OCI-LY1 (cell line): ENCODE measurements around the gene SUPT3H.

Source experiments
- H2AFZ ChIP-seq: fragments of 200-600 bp; sonication (generic), shearing (Covaris generic); 2 replicates; pipeline ENCODE4 v1.6.0; 2014; ENCODE audit warnings: antibody characterized with exemption, mild to moderate bottlenecking, low read length
- H3F3A ChIP-seq: fragments of 200-600 bp; sonication (generic), shearing (Covaris generic); 2 replicates; pipeline ENCODE4 v1.6.0; 2014; ENCODE audit warnings: mild to moderate bottlenecking, antibody characterized with exemption, low read length, moderate library complexity; ENCODE audit not compliant: insufficient read depth
- H3K27ac ChIP-seq: fragments of 200-600 bp; sonication (generic); 2 replicates; pipeline ENCODE4 v1.5.1; 2014; ENCODE audit warnings: low read length, mixed run types, mild to moderate bottlenecking, low read depth; ENCODE audit not compliant: poor library complexity, severe bottlenecking
- H3K27me3 ChIP-seq: fragments of 200-600 bp; sonication (generic); 2 replicates; pipeline ENCODE4 v1.6.0; 2014; ENCODE audit warnings: antibody characterized with exemption, mild to moderate bottlenecking, low read length, moderate library complexity; ENCODE audit not compliant: insufficient read depth
- H3K36me3 ChIP-seq: fragments of 200-600 bp; sonication (generic); 2 replicates; pipeline ENCODE4 v1.6.1; 2014; ENCODE audit warnings: mild to moderate bottlenecking, antibody characterized with exemption, low read length, moderate library complexity, mixed read lengths; ENCODE audit not compliant: insufficient read depth
- H3K4me1 ChIP-seq: fragments of 200-600 bp; sonication (generic); 2 replicates; pipeline ENCODE4 v1.5.1; 2014; ENCODE audit warnings: mild to moderate bottlenecking, low read length, moderate library complexity; ENCODE audit not compliant: insufficient read depth, severe bottlenecking
- H3K4me2 ChIP-seq: fragments of 200-600 bp; sonication (generic), shearing (Covaris generic); 2 replicates; pipeline ENCODE4 v1.6.1; 2014; ENCODE audit warnings: low read length
- H3K4me3 ChIP-seq: fragments of 200-600 bp; sonication (generic); 2 replicates; pipeline ENCODE4 v1.5.1; 2014; ENCODE audit warnings: low read length, low read depth, mild to moderate bottlenecking, mixed read lengths; ENCODE audit not compliant: poor library complexity, severe bottlenecking
- H3K79me2 ChIP-seq: fragments of 200-600 bp; shearing (Covaris generic); 2 replicates; pipeline ENCODE4 v1.6.1; 2016; ENCODE audit warnings: mixed run types, low read length, mixed read lengths; ENCODE audit not compliant: insufficient read depth
- H3K9ac ChIP-seq: fragments of 200-600 bp; sonication (generic), shearing (Covaris generic); 2 replicates; pipeline ENCODE4 v1.6.1; 2014; ENCODE audit warnings: mild to moderate bottlenecking, low read length, mixed read lengths
- H3K9me2 ChIP-seq: fragments of 200-600 bp; sonication (generic), shearing (Covaris generic); 2 replicates; pipeline ENCODE4 v1.6.1; 2014; ENCODE audit warnings: low read depth, mild to moderate bottlenecking, low read length, mixed read lengths
- H3K9me3 ChIP-seq: fragments of 200-600 bp; shearing (Covaris generic); 2 replicates; pipeline ENCODE4 v1.6.1; 2014; ENCODE audit warnings: low read length, mixed read lengths
- H4K20me1 ChIP-seq: fragments of 200-600 bp; sonication (generic), shearing (Covaris generic); 2 replicates; pipeline ENCODE4 v1.6.0; 2016; ENCODE audit warnings: mild to moderate bottlenecking, low read length; ENCODE audit not compliant: insufficient read depth
- CTCF ChIP-seq: fragments of 200-600 bp; sonication (generic), shearing (Covaris generic); IDR thresholded peaks from 2 replicates; pipeline ENCODE4 v1.5.1; 2017; ENCODE audit warnings: mild to moderate bottlenecking, antibody characterized with exemption, low read length, moderate library complexity, mixed read lengths
- EZH2 ChIP-seq: fragments of 200-600 bp; sonication (generic), shearing (Covaris generic); IDR thresholded peaks from 2 replicates; pipeline ENCODE4 v1.8.0; 2017; ENCODE audit warnings: borderline replicate concordance, mixed run types, mild to moderate bottlenecking, antibody characterized with exemption, low read length, moderate library complexity, mixed read lengths

The SUPT3H gene

GRCh38 chr6:44781912-44782597, 595.7 kb downstream of the SUPT3H start:
- Histone ChIP-seq H3K27ac (no peak overlapping the region), H3K9me3 (no peaks in the 10 kb centered on the region), H3K36me3 (no peaks in the 10 kb centered on the region), H3F3A (no peaks in the 10 kb centered on the region), H4K20me1 (no peaks in the 10 kb centered on the region), H3K27me3 (no peaks in the 10 kb centered on the region), H3K79me2 (no peaks in the 10 kb centered on the region), H3K4me1 (no peaks in the 10 kb centered on the region), H3K4me3 (no peak overlapping the region), H2AFZ (no peak overlapping the region), H3K4me2 (no peak overlapping the region), H3K9ac (no peak overlapping the region), H3K9me2 (no peaks in the 10 kb centered on the region)
- no peak for TF ChIP-seq EZH2
- TF ChIP-seq CTCF: no peak

DNA sequence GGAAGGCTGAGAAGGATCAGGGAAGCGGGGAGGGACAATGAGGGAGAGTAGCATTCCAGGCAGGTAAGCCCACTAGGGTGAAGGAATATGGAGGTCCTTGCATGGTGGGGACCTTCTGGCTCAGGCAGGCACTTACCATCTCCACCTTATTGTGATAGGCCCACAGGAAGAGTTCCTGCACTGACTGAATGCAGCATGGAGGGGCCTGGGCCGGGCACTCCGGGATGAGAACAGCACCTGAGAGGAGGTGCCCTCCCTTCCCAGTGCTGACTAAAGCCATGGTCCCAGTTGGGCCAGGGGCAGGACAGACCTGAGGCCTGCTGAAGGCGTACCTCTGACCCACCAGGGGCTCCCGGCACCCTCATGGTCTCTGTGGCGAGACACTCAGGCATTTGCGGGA, 597.6 kb downstream of the SUPT3H start:
- Histone ChIP-seq H3K79me2 (no peaks in the 10 kb centered on the region), H4K20me1 (no peaks in the 10 kb centered on the region), H3K9ac (no peak overlapping the region), H3K27me3 (no peaks in the 10 kb centered on the region), H3K9me2 (no peaks in the 10 kb centered on the region), H3K27ac (no peak overlapping the region), H2AFZ (no peak overlapping the region), H3F3A (no peaks in the 10 kb centered on the region), H3K4me2 (no peak overlapping the region), H3K9me3 (no peaks in the 10 kb centered on the region), H3K4me3 (no peak overlapping the region), H3K4me1 (no peaks in the 10 kb centered on the region), H3K36me3 (no peaks in the 10 kb centered on the region)
- TF ChIP-seq EZH2: no peak
- no peak for TF ChIP-seq CTCF

DNA sequence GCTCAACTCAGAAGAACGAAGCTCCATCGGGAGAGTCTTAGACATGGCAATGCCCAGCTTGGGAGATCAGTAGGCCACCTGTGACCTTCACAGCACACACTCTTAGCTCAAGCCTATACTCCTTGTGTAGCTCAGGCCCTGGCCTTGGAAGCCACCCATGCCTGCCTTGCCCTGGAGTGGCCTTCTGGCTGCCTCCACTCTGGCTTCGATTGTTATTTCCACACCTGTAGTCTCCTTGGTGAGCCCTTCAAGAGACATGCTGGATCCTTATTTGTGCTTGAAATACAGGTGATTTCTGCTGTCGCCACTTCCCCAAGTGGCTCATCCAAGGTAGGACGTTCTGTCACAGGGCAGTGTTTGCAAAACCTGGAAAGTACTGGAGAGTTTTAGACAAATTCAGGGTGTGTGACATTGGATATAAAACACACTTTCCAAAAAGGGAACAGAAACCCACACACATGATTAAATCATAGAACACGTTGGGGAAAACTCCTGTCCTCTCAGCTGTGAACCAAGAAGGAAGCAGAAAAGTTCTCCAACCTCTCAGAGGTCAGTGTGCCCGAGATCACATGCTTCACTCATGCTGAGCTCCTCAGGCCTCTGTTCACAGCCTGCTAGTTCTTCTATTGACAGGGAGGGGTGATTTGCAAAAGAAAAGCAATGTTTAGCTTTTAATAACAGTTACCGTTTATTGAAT, 598.5 kb downstream of the SUPT3H start:
- Histone ChIP-seq H3K27ac (no peak overlapping the region), H3K4me1 (no peaks in the 10 kb centered on the region), H3K4me3 (no peak overlapping the region), H4K20me1 (no peaks in the 10 kb centered on the region), H3K9me3 (no peaks in the 10 kb centered on the region), H3K9me2 (no peaks in the 10 kb centered on the region), H3K9ac (no peak overlapping the region), H3F3A (no peaks in the 10 kb centered on the region), H3K36me3 (no peaks in the 10 kb centered on the region), H3K79me2 (no peaks in the 10 kb centered on the region), H3K4me2 (no peak overlapping the region), H2AFZ (no peak overlapping the region), H3K27me3 (no peaks in the 10 kb centered on the region)
- TF ChIP-seq CTCF (no peak), EZH2 (no peak)
